Fibroblast of the conjunctiva (primary cell): ENCODE data around the gene COL2A1.

ENCODE experiments used
- DNase-seq: peaks from one replicate; pipeline ENCODE4 v3.0.0-alpha.2; 2010; ENCODE audit warnings: low read depth

COL2A1 gene

DNA sequence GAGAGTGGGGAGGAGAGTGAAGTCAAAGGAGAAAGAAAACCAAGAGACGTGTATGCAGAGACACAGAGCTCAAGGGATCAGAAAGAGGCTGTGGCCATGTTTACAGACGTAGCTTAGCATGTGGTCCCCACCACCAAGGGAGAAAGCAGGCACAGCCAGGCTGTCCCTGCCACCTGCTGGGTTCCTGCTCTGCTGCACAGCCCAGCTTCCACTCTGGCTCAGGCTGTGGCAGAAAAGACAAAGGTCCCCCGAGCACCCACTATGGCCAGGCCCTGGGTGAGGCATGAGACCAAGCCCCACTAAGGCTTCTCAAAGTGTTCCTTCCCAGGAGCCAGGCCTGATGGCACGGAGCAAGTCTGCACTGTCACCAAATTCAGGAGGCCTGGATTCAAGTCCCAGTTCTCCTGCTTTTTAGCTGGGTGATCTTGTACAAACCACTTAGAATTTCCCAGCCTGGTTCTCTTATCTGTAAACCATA, 25.9 kb upstream of the COL2A1 start:
- DNase-seq = no peak

DNA sequence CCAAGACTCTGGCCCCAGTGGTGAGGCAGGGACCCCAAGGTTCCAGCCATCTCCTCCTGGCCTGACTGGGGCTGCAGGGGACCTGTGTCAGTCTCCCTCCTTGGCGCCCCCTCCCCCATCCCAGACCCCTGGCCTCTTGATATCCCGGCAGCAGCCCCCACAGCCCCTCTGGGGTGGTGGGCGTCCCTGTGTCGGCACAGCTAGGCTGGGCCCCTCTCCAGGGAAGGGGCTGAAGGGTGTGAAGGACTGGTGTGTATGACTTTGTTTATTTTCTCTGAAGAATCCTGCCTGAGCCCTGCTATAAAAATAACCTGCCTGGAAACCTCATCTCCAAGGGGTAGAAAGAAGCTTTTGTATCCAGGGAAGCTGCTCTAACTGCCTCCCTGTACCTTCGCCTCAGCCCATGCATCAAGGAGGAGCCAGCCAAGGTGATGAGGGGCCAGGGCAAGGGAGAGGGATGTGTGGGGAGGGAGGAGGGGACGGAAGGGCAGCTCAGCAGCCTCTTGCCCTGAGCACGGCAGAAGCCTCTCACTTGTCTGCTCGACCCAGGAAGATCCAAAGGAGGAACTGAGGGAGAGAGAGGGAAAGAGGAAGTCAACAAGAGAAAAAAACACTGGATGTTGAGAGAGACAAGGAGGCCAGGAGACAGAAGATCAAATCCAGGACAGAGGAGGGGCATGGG, 25.4 kb upstream of the COL2A1 start:
- DNase-seq = no peak

DNA sequence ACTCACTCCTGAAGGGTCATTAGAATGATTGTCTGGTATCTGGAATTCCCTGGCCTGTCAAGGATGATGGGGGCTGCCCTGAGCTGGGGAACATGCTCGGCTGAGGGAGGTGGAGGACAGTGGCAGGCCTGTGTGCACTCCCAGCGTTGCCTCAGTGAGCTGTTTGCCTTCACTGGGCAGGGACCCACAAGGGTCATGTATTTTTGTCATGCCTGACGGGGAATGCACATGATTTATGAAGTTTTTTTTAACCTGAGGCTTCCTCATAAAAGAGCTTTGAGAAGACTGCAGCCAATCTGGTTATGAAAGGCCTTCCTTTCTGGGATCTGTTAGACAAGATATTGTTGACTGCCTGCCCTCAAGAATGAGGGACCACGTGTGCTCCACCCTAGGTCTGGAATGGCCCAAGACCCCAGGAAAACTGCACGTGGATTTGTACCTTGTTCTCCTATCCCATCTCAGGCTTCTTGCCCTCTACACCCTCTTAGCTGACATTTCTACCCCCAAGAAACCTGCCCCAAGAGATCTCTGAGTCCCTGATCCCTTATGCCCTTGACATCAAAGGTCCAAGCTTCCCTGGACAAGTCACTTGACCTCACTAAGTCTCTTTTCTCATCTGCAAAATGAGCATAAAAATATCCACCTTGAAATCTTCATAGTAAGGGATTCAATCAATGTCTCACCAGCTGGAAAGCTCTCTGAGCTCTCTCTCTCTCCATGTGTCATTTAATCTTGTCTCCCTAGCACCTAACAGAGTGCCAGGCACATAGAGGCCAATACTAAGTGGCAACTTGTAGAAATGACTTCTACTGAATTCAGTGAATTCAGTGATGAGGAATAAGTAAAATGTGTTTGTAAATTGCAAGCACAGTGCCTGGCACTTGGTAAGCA, 24.5 kb upstream of the COL2A1 start:
- no peak for DNase-seq

DNA sequence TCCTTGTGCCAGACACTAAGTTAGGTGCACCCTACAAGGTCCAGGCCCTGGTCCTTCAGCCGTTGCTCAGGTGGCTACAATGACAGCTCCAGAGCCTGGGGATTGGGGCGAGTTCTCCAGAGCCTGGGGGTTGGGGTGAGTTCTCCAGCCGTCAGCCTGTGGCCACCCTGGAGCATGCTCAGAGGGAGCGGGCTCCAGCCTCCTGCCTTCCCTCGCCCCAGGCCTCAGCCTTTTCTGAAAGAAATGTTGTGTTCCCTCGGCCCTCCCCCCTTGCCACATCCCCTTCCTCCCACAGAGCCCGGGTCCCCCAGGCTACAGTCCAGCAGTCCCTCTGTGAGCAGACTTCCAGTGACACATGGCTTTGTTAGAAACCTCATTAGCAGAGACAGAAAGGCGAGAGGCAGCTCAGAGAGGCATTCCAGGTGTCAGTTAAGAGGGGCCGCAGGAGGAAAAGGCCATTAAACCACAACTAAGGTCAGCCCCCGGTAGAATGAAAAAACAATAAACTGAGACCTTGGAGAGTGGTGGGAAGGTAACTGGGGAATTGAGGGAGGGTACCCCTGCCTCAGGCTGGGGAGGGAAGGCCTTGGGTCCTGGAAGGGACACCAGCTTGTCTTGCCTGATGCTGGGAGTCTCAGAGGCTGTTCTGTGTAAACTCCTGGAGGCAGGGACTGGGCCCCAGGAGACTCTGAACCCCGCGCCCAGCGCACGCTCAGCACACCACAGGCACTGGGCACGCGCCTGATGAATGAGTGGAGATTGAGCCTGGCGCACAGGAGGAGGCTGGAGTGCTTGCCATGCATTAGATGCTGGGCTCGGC, 23.1 kb upstream of the COL2A1 start:
- DNase-seq = no peak

DNA sequence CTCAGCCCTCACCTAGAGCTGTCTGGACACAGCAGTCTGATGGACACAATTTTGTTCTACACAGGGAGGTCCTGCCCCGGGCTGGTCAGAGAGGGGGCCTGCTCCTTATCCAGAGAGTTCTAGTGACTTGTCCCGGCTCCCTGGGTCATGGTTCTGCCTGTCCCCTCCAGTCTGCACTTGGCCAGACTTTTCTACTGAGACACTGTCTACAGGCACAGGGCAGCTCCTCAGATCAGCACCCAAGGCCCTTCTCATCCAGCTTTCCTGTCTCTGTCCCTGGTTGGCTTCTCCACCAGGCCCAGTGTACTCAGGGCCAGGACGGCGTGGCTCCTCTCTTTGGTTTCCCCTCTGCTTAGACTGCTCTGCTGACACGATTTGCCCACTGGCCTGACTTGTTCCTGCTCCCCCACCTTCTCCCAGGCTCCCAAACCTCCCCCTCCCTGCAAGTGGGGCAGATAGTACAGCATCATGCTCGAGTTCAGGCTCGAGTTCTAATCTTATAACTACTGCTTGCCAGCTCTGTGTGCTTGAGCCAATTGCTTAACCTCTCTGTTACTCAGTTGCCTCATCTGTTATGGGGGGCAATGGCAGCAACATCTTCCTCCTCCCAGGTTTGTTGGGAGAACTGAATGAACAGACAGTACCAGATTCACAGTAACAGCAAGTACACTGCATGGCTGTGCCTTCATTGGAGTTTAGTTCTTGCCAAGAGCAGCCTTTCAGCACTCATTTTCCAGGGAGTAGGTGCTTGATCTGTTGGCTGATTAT, 22.0 kb upstream of the COL2A1 start:
- no peak for DNase-seq

DNA sequence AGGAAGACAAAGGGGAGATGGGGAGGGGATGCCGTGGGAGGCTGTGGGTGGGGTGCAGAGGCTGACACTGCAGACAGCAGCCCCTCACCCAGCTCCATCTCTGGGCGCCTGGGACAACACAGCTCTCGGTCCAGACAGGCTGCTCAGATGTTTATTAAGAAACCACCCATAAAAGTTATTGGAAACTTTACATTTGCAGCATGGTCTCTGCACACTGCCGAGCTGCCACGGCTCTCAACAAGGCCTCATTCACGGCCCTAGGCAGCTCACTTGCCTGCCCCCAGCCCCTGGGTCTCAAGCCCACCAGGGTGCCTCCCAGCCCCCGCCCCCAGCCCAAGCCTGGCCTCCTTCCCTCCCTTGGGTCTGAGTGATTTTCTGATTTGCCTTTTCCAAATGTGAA, 21.0 kb upstream of the COL2A1 start:
- DNase-seq = no peak

DNA sequence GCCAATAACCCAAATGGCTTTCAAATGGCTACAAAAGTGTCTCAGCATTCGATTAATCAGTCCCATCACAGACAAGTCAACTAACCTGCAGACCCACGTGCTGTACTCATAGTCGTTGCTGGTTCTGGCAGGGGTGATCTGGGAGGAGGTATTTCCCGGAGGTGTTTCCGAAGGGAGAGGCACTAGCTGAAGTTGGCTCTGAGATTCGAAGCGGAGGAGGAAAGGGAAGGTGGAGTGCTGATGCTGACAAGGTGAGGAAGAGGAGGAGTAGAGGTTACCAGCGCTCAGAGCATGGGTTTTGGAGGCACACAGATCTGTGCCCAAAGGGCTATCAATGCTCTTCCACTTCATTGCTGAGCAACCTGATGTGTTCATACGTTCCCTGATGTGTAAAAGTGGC, 20.5 kb upstream of the COL2A1 start:
- no peak for DNase-seq

DNA sequence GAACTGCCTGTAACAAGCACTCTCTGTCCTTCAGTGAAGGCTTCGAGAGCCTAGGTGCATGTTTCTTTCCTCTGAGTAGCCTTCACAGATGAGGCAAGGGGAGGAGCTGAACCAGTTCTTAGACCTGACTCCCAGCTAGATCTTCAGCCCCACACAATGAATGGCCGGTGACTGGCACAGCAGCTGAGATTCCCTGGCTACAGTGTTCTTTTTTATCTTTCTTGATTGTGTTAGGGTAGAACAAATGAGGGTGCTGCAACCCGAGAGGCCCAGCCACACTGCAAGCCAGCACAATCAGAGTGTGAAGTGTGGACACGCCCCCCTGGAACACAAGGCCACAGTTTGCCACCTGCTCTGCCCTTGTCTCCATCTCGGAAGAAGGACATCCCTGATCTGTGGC, 19.1 kb upstream of the COL2A1 start:
- no peak for DNase-seq

DNA sequence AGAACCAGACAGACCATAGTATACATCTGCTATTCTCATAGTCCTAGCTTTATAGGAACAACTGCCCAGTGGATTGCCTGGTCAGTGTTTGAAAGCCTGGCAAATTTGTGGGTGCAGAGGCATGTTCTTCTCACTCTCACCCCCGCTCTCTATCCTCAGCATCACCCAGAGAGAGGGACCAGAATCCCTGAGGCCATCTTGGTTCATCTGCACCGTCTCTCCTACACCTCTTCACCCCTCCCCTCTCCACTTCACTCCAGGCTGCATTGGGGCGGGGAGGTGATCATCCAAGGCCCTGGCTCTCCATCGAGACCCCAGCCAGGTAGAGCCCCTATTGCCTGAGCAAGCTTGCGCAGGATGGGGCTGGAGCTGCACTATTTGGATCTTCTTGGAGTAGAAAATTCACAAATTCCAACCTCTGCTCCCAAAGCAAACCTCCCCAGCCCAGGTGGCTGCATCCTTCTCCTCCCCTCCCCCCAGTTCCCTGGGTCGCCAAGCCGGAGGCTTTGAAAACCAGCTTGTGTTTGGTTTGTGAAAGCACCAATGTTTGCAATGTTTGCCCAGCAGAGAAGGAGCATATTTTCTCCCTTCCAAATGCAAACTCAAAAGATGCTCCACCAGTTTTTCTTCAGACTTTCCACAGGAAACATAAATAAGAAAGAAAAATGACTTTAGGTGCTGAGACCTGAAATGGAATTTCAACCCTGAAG, 18.6 kb upstream of the COL2A1 start:
- no peak for DNase-seq

DNA sequence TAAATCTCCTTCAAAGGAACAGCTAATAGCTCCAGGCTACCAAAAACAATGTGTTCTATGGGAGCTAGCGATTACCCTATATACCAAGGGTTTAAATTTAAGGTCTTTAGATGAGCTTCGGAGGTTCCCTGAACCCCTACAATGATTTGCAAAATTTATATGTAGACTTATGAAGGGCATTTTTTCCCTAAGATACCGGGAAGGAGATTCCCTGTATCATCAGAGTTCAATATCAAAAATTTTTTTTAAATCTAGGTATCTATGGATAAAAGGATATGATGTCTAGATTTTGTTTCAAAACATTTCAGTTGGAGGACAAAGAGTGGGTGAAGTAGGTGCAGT, 17.9 kb upstream of the COL2A1 start:
- no peak for DNase-seq

DNA sequence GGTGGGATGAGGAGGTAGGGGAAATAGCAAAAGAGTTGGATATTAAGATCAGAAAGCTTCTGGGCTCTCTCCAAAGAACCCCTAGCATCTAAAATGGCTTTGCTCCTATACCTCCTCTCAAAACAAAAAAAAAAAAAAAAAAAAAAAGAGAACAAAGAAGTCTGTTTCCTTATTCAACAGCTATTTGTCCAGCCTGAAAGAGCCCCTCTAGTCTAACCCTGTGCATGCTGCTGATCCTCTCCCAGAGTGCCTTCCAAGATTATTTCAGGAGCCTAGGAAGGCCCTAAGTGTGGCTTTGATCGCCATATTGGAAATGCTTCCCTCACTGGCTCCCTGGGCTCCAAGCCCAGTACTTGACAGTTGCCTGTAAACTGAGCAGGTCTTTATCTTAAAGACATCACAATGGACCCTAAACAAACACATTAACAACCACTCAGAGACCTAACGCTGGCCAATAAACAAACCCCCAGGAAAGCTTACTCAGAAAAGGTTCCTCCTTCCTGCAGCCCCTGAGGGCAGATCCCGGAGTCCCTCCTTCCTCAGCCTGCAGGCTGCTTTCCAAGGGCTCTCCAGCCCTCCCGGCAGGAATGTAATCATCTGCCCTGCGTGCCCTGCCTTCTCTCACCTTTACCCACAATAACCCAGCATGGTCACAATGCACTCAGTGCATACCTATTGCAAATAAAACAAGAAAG, 17.4 kb upstream of the COL2A1 start:
- no peak for DNase-seq

DNA sequence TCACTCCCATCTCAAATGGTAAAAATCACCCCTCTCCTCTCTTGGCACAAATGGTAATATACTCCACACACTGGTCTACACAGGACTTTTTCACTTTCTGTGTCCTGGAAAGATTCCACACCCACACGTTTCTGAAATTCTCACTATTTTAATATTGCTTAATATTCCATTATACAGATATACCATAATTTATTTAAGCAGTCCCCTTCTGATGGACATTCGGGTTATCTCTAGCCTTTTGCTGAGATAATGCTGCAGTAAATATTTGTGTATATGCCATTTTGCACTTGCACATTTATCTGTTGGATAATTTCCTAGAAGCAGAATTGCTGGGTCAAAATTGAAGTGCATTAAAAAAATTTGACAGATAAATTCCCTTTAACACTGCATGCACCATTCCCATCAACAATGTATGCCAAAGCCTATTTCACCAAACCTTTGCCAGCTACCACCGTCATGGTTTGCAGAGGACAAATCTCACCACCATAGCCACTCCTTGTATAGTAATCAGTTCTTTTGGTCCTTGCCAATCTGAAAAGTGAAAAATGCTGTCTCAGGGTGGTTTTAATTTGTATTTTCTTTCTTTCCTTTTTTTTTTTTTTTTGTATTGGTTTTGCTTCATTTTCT, 15.5 kb upstream of the COL2A1 start:
- no peak for DNase-seq

DNA sequence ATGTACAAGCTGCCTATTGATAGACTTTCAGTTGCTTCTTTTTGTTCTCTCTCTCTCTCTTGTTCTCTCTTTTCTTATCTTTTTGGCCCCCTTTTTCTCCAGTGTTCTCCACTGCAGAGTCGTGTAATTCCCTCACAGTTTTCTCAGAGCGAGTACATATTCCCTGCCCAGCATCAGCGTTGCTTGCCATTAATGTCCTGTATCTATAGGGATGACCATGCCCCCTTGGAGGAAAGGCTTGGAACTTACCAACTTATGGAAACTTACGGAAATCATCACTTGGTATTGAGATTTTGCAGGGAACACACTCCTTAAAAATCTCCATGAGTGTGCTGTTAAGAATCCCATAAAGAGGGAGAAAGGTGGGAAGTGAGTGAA, 14.3 kb upstream of the COL2A1 start:
- DNase-seq = no peak

DNA sequence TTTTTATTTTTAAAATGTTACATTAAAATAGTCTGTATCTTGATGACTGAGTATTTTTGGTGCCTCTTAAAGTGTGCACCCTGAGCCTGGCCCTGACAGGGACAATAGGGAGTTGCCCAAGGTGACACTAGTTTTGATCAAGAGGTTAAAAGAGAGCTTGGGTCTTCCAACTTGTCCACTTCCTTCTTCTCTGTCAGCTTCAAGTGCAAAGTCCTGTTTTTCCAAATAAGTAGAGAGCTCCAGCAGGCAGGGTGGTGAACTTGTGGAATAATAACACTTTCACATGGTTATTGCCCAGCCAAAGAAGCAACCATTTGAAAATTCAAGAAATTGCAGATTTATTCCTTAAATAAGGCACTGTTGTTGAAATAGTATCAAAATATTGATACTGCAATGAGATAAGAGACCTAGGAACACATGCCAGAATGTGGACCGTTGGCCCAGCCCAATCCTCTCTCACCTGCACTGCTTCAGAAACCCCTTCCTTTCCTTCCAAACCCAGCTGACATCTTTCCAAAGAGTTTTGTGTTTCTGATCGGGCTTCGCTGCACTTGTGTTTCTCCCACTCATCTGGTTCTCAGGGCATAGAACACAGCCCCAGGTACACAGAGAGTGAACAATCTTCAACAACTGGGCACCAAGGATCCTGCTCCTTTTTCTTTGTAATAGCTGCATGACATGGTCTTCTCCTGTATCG, 13.8 kb upstream of the COL2A1 start:
- no peak for DNase-seq

DNA sequence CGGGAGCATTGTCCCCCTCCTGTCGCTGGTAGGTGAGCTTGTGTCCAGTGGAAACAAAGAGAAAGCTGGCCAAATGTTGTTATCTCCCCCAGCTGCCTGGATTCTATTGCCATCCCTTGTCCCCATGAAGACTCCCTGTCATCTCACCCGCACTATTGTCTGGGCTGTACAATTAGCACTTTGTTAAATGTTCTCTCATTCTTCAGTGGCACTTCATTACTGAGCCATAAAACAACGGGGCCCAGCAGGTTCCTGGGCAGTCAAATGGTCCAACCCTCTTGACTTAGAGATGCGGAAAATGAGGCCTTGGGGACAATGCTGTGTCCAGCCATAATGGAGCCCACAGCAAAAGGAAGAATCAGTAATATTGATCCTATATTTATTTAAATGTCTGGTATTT, 13.2 kb upstream of the COL2A1 start:
- no peak for DNase-seq

DNA sequence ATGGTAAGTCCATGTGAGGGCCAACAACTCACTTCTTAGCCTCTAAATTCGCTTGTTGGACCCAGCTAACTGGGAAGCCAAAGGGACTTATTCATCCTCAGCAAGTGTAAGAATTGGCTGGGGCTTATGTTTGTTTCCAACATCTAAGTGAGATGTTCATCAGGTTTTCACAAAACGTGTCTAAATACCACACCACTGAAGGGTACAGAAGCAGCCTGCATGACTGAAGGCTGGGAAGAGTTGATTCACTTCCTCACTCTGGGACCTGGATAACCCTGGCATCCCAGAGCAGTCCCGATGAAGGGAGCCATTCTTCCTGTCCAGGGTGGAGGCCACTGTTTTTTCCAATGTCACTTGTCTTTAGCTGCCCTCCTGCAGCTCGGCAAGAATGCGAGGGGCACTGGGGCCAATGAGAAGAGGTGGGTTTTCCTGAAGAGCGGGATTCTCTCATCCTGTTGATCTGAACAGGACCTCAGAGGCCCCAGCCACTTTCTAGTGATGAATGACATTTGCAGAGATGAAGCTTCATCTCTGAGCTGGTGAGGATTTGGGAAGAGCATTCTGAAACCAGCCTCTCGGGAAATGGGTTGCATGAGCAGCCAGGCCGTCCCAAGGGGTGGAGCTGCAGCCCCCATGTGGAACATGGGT, 12.2 kb upstream of the COL2A1 start:
- no peak for DNase-seq

DNA sequence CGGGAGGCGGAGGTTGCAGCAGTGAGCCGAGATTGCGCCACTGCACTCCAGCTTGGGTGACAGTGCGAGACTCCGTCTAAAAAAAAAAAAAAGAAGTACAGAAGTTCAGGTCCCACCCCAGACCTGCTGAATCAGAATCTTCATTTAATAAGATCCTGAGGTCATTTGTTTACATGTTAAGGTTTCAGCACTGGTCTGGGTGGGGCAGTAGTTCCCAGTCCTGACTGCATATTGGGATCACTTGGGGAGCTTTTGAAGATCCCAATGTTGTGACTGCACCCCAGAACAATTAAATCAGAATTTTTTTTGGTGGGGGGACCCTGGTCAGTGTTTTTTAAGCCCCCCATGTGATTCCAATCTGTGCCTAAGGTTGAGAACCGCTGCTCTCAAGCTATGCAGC, 11.7 kb upstream of the COL2A1 start:
- DNase-seq = no peak

DNA sequence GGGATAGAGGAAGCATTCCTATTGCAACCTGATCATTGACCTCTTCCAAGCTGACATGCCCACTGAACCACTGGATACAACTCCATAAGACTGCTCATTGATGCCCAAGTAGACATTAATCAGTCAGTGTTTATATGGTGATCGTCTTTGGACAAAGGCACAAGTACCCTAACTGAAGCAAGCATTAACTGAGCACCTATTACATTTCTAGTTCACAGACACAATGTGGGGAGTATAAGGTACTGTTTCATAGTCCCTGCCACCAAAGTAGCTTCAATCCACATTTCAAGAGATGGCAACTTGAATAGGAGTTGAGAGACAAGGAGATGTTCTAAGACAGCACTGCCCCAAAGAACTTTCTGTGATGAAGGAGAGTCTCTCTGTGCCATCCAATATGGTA, 10.9 kb upstream of the COL2A1 start:
- DNase-seq = no peak

DNA sequence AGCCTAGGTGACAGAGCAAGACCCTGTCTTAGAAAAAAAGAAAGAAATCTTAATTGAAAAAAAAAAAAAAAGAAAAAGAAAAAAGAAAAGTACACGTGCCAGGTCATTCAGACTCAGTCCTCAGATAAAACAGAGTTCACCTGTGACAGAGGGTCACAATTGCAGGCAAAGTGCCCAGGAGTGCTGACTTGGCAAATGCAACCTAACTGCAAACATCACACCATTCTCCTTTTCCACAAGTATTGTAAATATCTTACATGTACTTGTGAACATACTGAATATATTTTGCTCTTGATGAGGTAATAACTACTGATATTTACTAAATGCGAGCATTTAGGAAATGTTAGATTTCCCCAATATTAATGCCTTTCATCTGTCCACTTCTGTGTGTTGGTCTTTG, 9.0 kb upstream of the COL2A1 start:
- DNase-seq = no peak
